Myocyte (in vitro differentiated cells): ENCODE results near the gene NGFR. TPM values are rescaled to one million over a fixed set of nuclear protein-coding genes. Genes with fewer than 3 reads are reported as not detected.
A peak's percentile ranks its signal among the peaks of the same experiment; 100 is the strongest.
"Not testable (repeated sequence)": the region's sequence is repeated elsewhere in the genome, so short reads cannot be mapped to it uniquely, and the experiment has no call there.

Experiments used
- DNase-seq: peaks from one replicate; pipeline ENCODE4 v3.0.0-alpha.2; 2012; ENCODE audit warnings: low read depth
- total RNA-seq: library from RNA; depleted of rRNA; stranded (reverse); fragments of >200 nt; gene quantifications from 2 replicates; pipeline ENCODE4 v1.2.3, GENCODE V29; 2014

Gene NGFR
- total RNA-seq, 1 donor from 2014 or later = 44.7 TPM

DNA sequence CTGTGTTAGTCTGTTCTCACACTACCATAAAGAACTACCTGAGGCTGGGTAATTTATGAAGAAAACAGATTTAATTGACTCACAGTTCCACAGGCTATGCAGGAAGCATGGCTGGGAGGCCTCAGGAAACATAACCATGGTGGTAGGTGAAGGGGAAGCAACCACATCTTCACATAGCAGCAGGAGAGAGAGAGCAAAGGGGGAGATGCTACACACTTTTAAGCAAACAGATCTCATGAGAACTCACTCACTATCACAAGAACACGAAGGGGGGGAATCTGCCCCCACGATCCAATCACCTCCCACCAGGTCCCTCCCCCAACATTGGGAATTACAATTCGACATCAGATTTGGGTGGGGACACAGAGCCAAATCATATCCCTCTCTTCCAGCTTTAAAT lies 48.8 kb downstream of the NGFR start:
- DNase-seq = no peak

DNA sequence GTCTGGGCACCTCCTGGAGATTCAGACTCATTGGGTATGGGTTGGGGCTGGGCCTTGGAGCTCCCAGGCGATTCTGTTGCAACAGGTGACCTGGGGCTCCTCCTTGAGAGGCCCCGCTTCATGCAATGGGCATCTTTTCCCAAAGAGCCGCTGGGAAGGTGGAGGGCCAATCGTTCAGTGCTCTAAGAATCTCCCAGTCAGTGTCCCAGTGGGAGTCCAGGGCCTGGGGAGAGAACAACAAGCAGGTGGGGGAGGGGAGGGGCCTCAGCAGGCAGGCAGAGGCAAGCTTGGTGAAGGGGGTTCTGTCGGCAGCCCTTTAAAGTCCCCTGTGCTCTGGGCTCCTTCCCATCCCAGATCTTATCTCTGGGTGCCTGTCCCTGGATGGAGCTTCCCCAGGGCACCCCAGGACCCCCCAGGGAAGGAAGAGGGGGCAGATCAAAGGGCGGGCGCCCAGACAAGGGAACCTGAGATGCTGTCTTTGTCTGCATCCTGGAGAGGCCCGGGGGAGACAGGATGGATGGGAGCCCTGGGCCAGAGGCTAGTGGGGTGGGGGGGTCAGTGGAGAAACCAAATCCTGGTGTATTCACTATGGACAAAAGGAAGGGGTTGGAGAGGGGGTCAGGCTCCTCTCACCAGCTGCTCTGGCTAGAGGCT lies 50.0 kb downstream of the NGFR start:
- no peak for DNase-seq

DNA sequence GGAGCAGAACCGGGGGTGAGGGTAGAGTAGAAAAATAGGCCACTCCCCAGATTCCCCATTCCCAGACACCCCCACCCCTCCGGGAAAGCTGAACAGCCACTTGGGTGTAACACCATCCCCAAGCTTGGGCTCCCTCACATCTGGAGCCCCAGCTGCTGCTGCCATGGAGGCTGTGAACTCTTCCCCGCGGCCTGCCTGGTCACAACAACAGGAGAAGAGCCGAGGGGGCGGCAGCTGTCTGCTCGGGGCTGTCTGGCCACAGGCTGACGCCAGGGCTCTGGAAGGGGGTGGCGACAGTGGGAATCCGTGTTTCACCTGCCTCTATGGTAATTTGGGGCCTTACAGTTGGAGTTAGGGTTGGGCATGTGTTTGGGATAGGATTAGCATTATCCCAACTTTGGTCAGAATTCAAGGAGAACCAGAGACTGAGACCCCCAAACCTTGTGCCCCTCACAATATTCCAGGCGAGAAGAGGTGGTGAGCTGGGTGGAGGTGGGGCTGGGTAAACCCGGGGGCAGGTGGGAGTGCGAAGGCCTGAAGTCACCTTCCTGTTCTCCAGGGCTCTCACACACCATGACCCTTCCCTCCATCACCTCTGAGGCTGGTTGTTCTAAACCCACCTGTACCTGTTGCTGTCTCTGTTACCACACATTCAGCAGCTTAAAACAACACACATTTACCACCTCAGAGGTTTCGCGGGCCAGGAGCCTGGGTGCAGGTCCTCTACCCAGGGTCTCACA lies 50.9 kb downstream of the NGFR start:
- DNase-seq = peak; percentile 9

DNA sequence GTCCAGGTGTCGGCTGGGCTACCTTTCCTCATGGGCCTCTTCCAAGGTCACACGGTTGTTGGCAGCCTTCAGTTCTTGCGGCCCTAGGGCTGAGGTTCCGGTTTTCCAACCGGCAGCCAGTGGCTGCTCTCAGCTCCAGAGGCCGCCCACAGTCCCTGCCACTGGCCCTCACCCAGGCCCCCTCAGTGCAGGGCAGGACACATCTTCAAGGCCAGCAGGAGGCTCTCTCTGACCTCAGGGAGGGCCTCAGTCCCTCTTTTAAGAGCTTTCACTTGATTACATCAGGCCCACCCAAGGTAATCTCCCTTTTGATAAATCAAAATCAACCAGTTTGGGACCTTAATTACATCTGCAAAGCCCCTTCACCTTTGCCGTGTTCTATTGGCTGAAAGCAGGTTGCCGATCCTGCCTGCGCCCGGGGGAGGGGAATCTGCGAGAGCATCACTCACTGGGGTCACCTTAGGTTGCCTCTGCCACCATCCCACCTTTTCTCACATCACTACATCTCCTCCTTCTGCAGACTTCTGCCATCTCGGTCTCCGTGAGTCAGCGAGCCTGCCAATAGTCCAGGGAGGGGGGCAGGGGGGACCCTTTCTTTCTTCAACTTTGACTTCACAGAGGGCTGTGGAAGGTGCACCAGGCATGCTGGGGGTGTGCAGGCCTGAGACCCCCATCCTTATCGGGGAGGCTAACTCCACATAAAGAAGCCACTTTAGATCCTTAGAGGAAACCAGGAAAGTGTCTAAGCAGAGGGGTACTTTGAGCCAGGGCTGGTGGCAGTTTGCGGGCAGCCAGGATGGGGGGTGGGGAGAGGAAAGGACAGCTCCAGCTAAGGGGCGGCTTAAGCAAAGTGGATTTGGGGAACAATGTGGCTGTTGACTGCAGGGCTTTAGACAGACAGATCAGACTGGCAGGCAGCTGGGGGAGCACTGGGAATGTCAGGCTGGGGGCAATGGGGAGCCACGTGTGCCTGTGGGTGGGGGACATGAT lies 51.7 kb downstream of the NGFR start:
- DNase-seq = no peak

DNA sequence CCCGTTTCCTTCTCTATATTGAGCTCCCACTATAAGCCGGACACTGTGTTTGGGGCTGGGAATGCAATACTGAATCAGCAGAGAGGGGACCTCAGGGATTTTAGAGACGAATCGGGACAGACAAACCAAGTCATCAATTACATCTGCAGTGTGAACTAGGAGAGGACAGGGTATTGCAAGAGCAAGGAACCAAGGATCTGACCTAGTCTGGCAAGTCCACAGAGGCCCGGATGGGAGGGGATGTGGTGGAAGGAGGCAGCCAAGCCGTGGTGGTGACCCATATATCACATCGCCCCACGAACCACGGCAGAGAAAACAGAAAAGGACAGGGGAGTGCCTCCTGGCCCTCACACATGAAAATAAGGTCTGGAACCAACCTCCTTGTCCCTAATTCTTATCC lies 52.5 kb downstream of the NGFR start:
- DNase-seq = no peak

DNA sequence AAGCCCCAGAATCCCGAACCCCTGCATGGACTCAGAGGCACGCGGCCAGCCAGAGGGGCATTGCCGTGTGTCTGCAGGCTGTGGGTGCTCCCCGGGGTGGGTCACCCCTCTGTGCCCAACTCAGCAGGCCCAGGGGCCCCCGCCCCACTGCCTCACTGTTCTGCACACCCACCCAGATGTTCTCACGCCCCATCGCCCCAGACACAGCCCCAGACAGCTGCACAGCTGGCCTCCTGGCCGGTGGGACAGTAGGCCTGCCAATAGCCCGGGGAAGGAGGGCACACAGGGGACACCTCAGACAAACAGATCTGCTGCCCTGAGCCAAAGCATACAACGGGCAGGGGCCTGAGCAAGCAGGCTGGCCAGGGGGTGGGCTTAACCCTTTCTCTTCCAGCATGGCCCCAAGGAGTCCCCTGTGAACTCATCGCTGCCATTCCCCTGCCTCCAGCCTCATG lies 53.0 kb downstream of the NGFR start:
- DNase-seq = no peak

DNA sequence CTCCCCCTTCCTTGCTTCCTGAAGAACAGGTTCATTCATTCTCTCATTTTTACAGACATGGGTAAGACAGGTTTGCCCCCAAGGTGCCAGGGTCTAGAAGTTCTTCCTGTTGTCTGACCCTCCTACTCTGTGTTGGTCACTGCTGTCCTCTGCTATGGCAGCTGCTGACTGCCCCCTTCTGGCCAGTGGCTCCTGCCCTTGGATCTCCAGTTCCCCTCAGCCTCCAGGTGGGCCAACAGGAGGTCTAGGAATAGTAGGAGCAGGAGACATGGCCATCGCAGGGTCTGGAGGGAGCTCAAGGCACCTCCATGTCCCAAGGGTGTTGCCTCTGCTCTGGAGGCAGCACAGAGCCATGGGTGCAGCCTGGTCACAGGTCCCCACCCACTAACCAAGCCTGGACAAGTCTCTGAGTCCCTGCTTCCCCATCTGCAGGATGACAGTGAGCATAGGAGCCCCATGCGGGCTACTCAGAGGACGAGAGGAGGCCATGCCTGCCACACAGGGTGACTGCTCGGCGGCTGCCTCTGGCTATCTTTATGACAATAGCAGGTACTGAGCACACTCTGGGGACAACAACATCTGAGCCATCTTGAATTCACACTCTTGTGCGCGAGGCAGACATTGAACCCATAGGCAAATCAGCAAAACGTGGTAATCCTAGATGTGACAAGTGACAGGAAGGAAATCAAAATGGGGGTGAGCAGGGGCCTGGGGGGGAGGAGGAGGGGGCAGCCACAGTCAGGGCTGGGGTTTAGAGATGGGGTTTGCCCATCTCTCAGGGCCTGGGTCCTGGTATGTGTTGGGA lies 53.6 kb downstream of the NGFR start:
- peak; percentile 52 for DNase-seq

DNA sequence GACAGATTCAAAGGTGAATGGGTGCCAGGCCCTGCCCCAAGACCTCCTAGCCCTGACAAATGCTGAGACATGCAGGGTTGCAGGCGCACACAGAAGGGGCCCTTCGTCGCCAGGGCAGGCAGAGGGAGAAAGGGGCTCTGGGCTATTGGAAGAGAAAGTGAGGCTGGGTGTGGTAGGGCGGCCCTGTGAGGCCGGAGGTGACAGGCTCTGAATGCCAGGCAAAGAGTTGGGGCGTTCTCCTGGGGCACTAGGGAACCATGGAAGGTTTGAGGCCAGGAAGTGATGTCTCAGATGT lies 54.2 kb downstream of the NGFR start:
- no peak for DNase-seq

DNA sequence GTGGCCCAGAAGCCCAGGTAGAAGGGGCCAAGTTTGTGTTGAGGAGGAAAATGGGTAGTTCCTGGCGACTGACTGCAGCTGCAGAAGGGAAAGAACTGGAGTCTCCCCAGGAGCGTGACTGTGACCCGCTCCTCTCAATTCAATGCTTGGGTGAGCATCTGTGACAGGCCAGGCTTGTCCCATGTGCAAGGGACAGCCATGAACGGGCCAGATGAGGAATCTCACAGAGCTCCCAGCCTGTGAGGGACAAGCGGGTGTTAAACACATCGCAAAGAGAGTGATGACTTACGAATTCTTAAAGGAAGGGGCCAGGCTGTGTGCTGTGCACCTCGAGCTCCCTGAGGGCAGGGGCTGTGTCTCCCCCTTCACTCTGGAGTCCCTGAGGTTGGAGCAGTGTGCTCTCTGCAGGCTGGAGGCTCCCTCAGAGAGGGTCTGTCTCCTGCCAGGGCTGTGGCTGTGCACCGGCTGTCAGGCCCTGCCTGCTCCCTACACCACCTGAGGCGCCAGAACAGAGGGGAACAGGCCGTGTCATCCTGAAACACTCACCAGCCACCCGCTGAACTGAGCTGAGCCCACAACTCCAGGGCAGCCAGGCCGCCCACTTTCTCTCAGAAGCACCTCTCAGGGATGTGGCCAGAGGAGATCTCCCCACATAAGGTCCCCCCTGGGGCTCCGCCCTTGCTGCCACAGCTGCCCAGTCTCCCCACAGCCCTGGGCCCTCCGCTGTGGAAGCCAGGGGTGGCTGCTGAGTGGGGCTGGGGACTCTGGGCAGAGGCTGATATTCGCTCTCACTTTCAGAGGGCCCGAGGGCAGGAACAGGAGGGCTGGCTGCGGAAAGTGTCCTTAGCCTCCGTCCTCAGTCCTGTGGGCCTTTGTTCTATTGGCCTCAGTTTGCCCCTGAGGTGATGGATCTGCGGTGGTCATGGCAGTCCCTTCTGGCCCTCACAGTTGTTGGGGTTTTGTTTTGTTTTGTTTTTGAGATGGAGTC lies 54.9 kb downstream of the NGFR start:
- DNase-seq = no peak

DNA sequence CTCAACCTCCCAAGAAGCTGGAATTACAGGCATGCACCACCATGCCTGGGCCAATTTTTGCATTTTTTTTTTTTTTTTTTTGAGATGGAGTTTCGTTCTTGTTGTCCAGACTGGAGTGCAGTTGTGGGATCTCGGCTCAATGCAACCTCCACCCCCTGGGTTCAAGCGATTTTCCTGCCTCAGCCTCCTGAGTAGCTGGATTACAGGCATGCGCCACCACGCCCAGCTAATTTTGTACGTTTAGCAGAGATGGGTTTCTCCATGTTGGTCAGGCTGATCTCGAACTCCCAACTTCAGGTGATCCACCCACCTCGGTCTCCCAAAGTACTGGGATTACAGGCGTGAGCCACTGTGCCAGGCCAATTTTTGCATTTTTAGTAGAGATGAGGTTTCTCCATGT lies 55.7 kb downstream of the NGFR start:
- DNase-seq = not testable (repeated sequence)

DNA sequence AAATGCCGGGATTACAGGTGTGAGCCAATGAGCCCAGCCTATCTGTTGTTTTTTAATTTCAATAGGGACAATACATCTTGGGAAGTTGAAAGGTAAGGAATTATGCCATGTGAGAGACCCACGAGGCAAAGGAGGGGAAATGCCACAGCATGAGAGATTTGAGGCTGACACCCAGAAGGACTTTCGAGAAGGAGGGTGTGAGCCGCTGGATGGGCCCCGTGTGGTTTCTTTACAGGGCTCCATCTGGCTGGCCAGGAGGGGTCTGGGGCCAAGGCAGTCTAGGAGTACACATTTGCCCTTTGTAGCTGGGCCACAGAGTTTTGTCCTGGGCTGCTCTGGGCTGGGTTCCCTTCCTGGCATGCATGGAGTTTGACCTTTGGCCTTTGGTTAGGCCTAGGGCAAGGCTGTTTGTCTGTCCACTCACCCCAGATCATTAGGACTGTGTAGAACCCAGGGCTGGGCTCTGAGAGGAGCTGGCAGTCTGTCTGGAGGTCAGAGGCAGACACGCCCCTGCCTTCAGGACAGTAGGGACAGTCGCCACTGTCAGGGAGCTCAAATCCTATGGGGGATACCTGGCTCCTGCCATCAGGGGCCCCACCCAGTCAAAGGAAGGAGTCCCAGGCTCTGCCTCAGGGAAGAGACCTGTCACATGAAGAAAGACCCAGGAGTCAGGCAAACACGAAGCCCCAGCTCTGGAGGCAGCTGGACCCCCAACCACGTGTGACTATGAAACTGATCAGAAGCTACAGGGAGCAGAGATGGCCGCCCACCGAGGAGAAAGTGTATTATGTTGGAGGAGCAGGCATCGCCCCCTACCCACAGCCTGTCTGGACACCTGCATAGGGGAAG lies 56.4 kb downstream of the NGFR start:
- DNase-seq = no peak

DNA sequence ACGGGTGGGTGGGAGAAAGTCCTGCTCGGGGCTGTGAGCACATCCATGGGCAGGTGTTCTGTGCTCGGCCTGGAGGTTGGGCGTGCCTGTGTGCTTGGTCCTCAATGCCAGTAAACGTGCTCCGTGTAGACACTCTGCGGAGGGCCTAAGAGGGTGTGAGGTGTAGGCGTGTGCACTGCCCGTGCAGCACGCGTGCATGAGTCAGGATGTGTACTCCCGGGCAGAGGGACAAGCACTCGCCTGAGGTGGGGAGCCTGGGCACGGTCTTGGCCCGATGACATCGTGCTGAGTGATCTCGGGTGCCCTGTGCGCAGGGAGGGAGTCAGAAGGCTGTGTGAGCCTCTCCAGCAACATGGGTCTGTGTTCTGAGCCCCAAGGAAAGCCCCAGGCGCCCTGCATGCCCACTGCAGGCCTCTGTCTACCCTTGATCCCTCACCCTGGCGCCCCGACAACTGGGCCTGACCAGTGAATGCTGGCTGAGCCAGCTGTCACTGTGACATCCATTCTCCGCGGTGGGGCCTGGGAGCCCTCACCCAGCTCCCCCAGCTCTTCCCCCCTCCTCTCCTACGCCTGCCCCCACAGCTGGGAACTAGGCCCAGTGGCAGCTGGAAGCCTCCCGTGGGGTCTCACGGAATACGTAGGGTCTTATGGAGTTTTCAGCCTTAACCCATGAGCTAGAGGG lies 57.1 kb downstream of the NGFR start:
- DNase-seq = peak; percentile 37

DNA sequence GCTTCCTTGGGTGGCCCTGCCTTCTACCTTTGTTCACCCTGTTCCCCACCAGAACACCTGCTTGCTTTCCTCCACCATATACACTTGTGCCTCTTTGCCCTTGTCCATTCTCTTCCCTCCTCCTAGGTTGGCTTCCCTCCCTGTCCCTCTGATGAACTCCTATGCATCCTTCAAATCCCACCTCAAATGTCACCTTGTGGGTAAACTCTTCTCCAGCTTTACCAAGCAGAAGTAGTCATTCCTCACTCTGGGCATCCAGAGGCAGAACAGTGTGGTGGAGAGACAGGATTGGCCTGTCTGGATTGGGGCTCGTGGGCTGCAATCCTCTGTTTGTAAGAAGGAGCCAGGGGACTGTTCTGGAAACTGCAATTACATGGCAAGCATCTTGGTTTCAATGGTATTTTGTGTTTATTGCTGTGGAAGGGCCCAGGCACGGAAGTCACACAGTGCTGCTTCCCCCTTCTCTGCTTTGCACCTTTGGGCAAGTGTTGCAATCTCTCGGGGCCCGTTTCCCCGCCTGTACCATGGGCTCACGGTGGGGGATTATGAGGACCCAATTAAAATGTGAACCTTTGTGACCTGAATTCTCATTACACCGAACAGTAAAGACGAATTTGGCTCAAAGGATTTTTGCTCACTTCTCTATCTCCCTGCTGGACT lies 58.7 kb downstream of the NGFR start:
- DNase-seq = no peak

DNA sequence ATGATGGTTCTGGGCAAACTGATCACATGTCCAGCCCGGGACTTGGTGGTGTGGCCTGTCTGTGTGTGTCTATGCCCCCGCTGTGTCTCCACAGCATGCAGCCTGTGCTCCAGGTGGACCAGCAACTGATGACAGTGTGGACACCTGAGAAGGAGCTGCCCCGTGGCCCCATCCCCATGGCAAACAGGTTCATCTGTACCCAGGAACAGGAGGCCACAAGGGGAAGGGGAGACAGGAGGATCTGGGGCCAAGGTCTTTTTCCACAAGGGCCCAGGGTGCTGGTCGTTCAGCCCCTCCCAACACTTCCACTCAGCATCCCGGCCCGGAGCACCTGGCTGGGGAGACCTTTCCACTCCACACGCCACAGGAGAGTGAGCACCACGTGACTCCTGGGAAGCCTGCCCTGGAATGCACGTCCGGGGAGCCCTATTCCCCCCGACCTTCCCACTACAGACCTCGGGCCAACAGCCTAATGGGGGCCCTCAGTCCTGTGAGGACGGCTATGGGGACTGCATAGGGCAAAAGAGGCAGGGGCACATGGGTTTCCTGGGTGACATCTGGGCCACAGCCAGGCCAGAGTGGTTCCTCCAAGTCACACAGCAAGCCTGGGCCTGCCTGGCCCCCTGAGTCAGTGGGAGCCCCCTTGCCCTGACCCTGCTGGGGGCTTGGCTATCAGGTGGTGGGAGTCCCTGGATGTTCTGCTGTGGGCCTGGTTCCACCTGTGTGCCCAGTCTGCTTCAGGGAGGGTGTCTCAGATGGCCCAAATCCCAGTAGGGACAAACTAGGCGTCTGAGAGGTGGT lies 59.8 kb downstream of the NGFR start:
- no peak for DNase-seq

DNA sequence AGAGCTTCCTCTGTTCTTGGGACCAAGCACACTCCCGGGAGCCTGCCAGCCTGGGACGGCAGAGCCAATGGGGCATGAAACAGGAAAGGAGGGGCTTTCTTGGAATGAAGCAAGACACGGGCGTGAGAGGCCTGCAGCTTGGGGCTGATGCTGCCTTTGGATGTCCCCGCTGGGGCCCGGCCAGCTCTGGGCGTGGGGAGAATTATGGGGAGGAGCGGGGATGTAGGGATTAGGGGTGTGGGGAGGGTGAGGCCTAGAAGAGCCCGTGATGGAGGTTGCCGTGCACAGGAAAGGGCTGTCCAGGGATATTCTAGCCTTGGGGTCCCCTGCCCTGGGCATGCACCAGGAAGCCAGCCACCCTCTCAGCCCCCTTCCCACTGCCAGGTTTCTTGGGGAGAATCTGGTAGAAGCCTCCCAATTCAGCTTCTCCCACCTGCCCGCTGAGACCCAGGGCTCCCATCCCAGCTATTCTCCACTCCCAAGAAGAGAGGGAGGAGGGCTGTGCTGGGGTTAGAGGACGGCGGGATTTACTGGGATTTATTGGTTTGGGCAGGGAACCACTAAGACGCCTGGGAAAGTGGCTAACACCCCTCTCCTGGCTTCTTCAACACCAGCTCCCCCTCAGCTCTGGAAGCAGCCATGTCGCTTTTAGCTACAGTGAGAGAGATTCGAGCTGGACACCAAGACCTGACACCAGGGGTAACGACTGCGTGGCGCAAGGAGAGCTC lies 60.6 kb downstream of the NGFR start:
- no peak for DNase-seq

DNA sequence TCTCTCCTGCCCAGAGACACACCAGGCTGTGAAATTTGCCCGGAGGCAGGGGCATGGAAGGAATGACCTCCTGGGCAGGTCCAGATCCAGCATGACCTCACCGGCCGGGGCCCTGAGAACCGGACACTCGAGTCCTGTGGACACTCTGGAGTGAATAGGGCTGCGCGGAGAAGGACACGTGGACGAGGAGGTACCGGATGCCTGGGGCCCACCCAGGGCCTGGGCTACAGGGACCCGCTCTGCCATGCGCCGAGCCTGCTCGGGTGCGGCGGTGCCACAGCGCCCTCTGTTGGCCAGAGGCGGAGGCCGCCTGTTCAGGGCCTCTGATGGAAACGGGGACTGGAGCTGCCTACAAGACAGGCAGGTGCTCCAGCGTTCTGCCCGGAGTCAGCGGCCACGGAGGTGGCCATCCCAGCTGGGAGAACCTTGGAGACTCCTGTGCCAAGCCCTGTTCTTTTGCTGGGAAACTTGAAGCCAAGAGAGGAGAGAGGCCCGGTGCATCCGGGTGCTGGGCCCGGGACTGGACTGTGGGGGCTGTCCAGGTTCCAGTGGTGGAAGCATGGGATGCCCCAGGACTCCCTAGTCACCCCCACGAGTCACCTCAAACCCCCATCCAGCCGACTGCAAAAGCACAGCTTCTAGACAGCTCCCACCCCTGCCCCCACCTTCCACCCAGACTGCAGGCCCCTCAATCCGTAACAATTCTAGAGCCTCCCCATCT lies 61.3 kb downstream of the NGFR start:
- peak; percentile 66 for DNase-seq
